Prostate gland (tissue), 2 donors: ENCODE results near the gene SLC39A13.

Experiments
- CTCF ChIP-seq, 4 experiments: fragments of 200-600 bp in 2 of 4; fragments of 450-650 bp in 2 of 4; sonication (generic) in 2 of 4; IDR thresholded peaks; 1 replicate in 3 of 4; 2 replicates in 1 of 4; pipeline ENCODE4 v1.5.1; 2016 to 2019; ENCODE audit warnings: antibody characterized with exemption in 4 of 4, mild to moderate bottlenecking in 2 of 4, moderate library complexity in 2 of 4
- POLR2A ChIP-seq: fragments of 450-650 bp; IDR thresholded peaks from one replicate; pipeline ENCODE4 v1.6.1; 2016; ENCODE audit warnings: antibody characterized with exemption, mild to moderate bottlenecking

- TF ChIP-seq CTCF (IDR thresholded peaks at IDR 0.05) (no peak), POLR2A (no peak)
Observed at GRCh38 chr11:47395223-47396048, 13.0 kb upstream of the SLC39A13 start.
